ENCODE measurements around the gene IGF2.

DNA sequence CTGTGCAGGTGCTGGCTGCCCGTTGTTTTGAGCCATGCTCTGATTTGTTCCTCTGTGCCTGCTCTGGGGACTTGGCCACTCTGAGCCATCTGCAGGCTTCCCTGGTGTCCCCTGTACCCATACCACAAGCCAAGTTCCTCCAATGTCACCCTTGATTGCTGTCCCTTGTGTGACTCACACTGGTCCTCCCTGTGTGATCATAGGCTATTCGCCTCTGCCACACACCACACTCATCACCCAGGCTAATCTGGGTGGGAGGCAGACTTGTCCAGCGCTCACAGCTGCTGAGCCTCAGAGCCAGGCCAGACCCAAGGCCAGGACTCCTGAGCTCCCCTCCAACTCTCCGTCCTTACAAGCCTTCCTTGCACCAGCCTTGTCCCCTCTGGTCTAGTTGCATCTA is 31.7 kb downstream of the IGF2 start:
- TF ChIP-seq TARDBP (IDR thresholded peaks at IDR 0.05; ENCODE audit: borderline replicate concordance) (no peak), MEF2A (IDR thresholded peaks at IDR 0.05; ENCODE audit: insufficient read depth, low read depth, low read length) (no peak), SIN3A (IDR thresholded peaks at IDR 0.05; ENCODE audit: low read depth, low read length) (no peak), PML (IDR thresholded peaks at IDR 0.05; ENCODE audit: low read length) (no peak), RFX5 (IDR thresholded peaks at IDR 0.05; ENCODE audit: low read depth, low read length) (no peak), YY1 (IDR thresholded peaks at IDR 0.05; ENCODE audit: low read depth, low read length) (no peak), SP1 (IDR thresholded peaks at IDR 0.05; ENCODE audit: low read depth, low read length) (no peak), POLR2A (IDR thresholded peaks at IDR 0.05; ENCODE audit: low read depth, low read length) (no peak)
- TF ChIP-seq, protein P1, sequence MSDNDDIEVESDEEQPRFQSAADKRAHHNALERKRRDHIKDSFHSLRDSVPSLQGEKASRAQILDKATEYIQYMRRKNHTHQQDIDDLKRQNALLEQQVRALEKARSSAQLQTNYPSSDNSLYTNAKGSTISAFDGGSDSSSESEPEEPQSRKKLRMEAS (IDR thresholded peaks at IDR 0.05; ENCODE audit: low read depth, low read length) = no peak
- TF ChIP-seq, protein P2, sequence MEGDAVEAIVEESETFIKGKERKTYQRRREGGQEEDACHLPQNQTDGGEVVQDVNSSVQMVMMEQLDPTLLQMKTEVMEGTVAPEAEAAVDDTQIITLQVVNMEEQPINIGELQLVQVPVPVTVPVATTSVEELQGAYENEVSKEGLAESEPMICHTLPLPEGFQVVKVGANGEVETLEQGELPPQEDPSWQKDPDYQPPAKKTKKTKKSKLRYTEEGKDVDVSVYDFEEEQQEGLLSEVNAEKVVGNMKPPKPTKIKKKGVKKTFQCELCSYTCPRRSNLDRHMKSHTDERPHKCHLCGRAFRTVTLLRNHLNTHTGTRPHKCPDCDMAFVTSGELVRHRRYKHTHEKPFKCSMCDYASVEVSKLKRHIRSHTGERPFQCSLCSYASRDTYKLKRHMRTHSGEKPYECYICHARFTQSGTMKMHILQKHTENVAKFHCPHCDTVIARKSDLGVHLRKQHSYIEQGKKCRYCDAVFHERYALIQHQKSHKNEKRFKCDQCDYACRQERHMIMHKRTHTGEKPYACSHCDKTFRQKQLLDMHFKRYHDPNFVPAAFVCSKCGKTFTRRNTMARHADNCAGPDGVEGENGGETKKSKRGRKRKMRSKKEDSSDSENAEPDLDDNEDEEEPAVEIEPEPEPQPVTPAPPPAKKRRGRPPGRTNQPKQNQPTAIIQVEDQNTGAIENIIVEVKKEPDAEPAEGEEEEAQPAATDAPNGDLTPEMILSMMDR (IDR thresholded peaks at IDR 0.05 in 2 of 3, conservative IDR thresholded peaks at IDR 0.05 in 1 of 3; ENCODE audit: control insufficient read depth in 2 of 3, extremely low read depth in 1 of 3, insufficient read depth in 1 of 3, low read depth in 3 of 3, low read length in 3 of 3) = no peak
- TF ChIP-seq, protein P3, sequence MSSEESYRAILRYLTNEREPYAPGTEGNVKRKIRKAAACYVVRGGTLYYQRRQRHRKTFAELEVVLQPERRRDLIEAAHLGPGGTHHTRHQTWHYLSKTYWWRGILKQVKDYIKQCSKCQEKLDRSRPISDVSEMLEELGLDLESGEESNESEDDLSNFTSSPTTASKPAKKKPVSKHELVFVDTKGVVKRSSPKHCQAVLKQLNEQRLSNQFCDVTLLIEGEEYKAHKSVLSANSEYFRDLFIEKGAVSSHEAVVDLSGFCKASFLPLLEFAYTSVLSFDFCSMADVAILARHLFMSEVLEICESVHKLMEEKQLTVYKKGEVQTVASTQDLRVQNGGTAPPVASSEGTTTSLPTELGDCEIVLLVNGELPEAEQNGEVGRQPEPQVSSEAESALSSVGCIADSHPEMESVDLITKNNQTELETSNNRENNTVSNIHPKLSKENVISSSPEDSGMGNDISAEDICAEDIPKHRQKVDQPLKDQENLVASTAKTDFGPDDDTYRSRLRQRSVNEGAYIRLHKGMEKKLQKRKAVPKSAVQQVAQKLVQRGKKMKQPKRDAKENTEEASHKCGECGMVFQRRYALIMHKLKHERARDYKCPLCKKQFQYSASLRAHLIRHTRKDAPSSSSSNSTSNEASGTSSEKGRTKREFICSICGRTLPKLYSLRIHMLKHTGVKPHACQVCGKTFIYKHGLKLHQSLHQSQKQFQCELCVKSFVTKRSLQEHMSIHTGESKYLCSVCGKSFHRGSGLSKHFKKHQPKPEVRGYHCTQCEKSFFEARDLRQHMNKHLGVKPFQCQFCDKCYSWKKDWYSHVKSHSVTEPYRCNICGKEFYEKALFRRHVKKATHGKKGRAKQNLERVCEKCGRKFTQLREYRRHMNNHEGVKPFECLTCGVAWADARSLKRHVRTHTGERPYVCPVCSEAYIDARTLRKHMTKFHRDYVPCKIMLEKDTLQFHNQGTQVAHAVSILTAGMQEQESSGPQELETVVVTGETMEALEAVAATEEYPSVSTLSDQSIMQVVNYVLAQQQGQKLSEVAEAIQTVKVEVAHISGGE (CRISPR knock-in tag; IDR thresholded peaks at IDR 0.05) = no peak
- TF ChIP-seq, protein P4, sequence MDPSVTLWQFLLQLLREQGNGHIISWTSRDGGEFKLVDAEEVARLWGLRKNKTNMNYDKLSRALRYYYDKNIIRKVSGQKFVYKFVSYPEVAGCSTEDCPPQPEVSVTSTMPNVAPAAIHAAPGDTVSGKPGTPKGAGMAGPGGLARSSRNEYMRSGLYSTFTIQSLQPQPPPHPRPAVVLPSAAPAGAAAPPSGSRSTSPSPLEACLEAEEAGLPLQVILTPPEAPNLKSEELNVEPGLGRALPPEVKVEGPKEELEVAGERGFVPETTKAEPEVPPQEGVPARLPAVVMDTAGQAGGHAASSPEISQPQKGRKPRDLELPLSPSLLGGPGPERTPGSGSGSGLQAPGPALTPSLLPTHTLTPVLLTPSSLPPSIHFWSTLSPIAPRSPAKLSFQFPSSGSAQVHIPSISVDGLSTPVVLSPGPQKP (IDR thresholded peaks at IDR 0.05; ENCODE audit: low read depth, low read length) = no peak

Data from GM12878 (cell line).